K562 (cell line): ENCODE data around the gene ITGAE.

ENCODE experiments used
- ARID2 ChIP-seq: fragments of 450-650 bp; IDR thresholded peaks from 2 replicates; pipeline ENCODE4 v1.6.1; 2017; ENCODE audit warnings: antibody characterized with exemption, mild to moderate bottlenecking
- HCFC1 ChIP-seq: IDR thresholded peaks from 2 replicates; pipeline ENCODE4 v1.6.1; 2012; ENCODE audit warnings: low read depth, low read length, improper control_type of control experiment
- RAD21 ChIP-seq, 2 experiments: fragments of 250-450 bp in 1 of 2; fragments of 450-650 bp in 1 of 2; sonication (Bioruptor Pico) in 1 of 2; formaldehyde crosslinking in 1 of 2; IDR thresholded peaks in 1 of 2; conservative IDR thresholded peaks in 1 of 2; 2 replicates each; pipeline versions ENCODE4 v1.4.0 to v1.8.0; 2020 to 2022; ENCODE audit warnings: mild to moderate bottlenecking in 2 of 2, moderate library complexity in 1 of 2
- TF ChIP-seq, protein P1 (sequence below): sonication (generic); formaldehyde crosslinking; IDR thresholded peaks from 2 replicates; pipeline ENCODE4 v1.5.0; 2020; ENCODE audit warnings: missing genetic modification reagents

DNA sequence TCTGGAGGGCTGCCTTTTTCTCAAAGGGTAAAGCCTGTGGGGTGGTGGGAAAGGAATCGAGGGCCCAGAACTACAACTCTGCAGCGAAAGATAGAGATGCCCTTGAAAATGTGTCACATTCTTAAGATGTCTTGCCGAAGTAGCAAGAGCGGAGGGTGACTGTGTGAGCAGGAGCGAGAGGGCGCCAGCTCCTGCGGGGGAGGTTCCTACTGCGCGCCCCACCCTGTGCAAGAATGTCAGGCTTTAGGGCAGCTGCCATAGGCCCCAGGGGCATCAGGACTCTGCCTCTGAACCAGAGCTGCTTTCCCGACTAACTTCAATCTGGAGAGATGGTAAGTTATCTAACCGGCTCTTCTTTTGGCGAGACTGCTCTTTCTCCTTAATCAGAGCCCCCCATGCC lies 11.8 kb upstream of the ITGAE start:
- no peak for TF ChIP-seq RAD21 (CRISPR knock-in tag; conservative IDR thresholded peaks at IDR 0.05 in 1 of 2, IDR thresholded peaks at IDR 0.05 in 1 of 2)
- TF ChIP-seq, protein P1, sequence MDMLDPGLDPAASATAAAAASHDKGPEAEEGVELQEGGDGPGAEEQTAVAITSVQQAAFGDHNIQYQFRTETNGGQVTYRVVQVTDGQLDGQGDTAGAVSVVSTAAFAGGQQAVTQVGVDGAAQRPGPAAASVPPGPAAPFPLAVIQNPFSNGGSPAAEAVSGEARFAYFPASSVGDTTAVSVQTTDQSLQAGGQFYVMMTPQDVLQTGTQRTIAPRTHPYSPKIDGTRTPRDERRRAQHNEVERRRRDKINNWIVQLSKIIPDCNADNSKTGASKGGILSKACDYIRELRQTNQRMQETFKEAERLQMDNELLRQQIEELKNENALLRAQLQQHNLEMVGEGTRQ (CRISPR knock-in tag), result no peak
- no peak for TF ChIP-seq HCFC1
- TF ChIP-seq ARID2, result no peak
